Stimulated activated CD4-positive, alpha-beta T cell treated with anti-CD3 and anti-CD28 coated beads, Interleukin-15, amount 100 ng/mL, for 1 hour (primary cell): Measurements from ENCODE around the gene NEU3.
A peak's percentile ranks its signal among the peaks of the same experiment; 100 is the strongest.
"Not testable (repeated sequence)": the region's sequence is repeated elsewhere in the genome, so short reads cannot be mapped to it uniquely, and the experiment has no call there.

Experiments
- DNase-seq, 2 donors: peaks; one replicate each; pipeline ENCODE4 v3.0.0-alpha.2; 2020; ENCODE audit warnings: low read depth in 1 of 2, low spot score in 1 of 2

Gene NEU3

GRCh38 chr11:74984070-74984469, 4.7 kb upstream of the NEU3 start:
- no peak for DNase-seq

GRCh38 chr11:74984730-74985129, 4.0 kb upstream of the NEU3 start:
- no peak for DNase-seq

GRCh38 chr11:74989260-74989638, 516 bp downstream of the NEU3 start:
- no peak for DNase-seq

GRCh38 chr11:74990150-74990549, 1.4 kb downstream of the NEU3 start:
- DNase-seq: not testable (repeated sequence)

- no peak for DNase-seq
Observed at GRCh38 chr11:74990941-74991340, 2.2 kb downstream of the NEU3 start.

GRCh38 chr11:74992852-74993251, 4.1 kb downstream of the NEU3 start:
- no peak for DNase-seq

GRCh38 chr11:75000975-75001354, 12.2 kb downstream of the NEU3 start:
- DNase-seq: no peak

GRCh38 chr11:75001686-75002085, 13.0 kb downstream of the NEU3 start:
- no peak for DNase-seq

GRCh38 chr11:75002516-75002915, 13.8 kb downstream of the NEU3 start:
- no peak for DNase-seq

- DNase-seq: no peak
Observed at GRCh38 chr11:75004215-75004614, 15.5 kb downstream of the NEU3 start.

GRCh38 chr11:75011357-75011756, 22.6 kb downstream of the NEU3 start:
- no peak for DNase-seq

- no peak for DNase-seq
Observed at GRCh38 chr11:75011872-75012271, 23.1 kb downstream of the NEU3 start.

GRCh38 chr11:75013051-75013450, 24.3 kb downstream of the NEU3 start:
- DNase-seq: no peak

- DNase-seq: no peak
Observed at GRCh38 chr11:75014129-75014528, 25.4 kb downstream of the NEU3 start.

GRCh38 chr11:75019200-75019599, 30.5 kb downstream of the NEU3 start:
- not testable (repeated sequence) for DNase-seq

- not testable (repeated sequence) for DNase-seq
Observed at GRCh38 chr11:75020328-75020727, 31.6 kb downstream of the NEU3 start.

- DNase-seq: no peak
Observed at GRCh38 chr11:75022296-75022695, 33.6 kb downstream of the NEU3 start.

- DNase-seq: peak; percentile 55 to 63
Observed at GRCh38 chr11:75022759-75023396, 34.1 kb downstream of the NEU3 start.

GRCh38 chr11:75023446-75024067, 34.8 kb downstream of the NEU3 start:
- no peak for DNase-seq

GRCh38 chr11:75024068-75024449, 35.3 kb downstream of the NEU3 start:
- no peak for DNase-seq

- no peak for DNase-seq
Observed at GRCh38 chr11:75024764-75025211, 36.1 kb downstream of the NEU3 start.

GRCh38 chr11:75025561-75025960, 36.8 kb downstream of the NEU3 start:
- DNase-seq: no peak

- DNase-seq: no peak
Observed at GRCh38 chr11:75028321-75028720, 39.6 kb downstream of the NEU3 start.
